GM12874 (cell line): ENCODE measurements around the gene CELF2.

Source experiments
- CTCF ChIP-seq: IDR thresholded peaks from 2 replicates; pipeline ENCODE4 v1.5.1; 2011; ENCODE audit warnings: low read depth, mild to moderate bottlenecking, control low read depth, low read length, moderate library complexity; ENCODE audit not compliant: insufficient read depth

Gene CELF2

GRCh38 chr10:11272915-11273389 is 255.3 kb downstream of the CELF2 start:
- no peak for TF ChIP-seq CTCF

- no peak for TF ChIP-seq CTCF
Measured at GRCh38 chr10:11274452-11274851, 256.8 kb downstream of the CELF2 start.

GRCh38 chr10:11275651-11276050 is 258.0 kb downstream of the CELF2 start:
- no peak for TF ChIP-seq CTCF

GRCh38 chr10:11276449-11276990 is 258.8 kb downstream of the CELF2 start:
- no peak for TF ChIP-seq CTCF

GRCh38 chr10:11279314-11279713 is 261.6 kb downstream of the CELF2 start:
- no peak for TF ChIP-seq CTCF

- TF ChIP-seq CTCF, result no peak
Measured at GRCh38 chr10:11280187-11280932, 262.7 kb downstream of the CELF2 start.

- no peak for TF ChIP-seq CTCF
Measured at GRCh38 chr10:11282156-11282555, 264.5 kb downstream of the CELF2 start.
